Effector CD4-positive, alpha-beta T cell (primary cell): ENCODE measurements around the gene GRK3.

Source experiments
- DNase-seq: peaks from one replicate; pipeline ENCODE4 v3.0.0-alpha.2; 2020

The GRK3 gene

GRCh38 chr22:25763239-25763777 is 198.8 kb downstream of the GRK3 start:
- DNase-seq = no peak

GRCh38 chr22:25764270-25765015 is 200.0 kb downstream of the GRK3 start:
- DNase-seq = no peak

DNA sequence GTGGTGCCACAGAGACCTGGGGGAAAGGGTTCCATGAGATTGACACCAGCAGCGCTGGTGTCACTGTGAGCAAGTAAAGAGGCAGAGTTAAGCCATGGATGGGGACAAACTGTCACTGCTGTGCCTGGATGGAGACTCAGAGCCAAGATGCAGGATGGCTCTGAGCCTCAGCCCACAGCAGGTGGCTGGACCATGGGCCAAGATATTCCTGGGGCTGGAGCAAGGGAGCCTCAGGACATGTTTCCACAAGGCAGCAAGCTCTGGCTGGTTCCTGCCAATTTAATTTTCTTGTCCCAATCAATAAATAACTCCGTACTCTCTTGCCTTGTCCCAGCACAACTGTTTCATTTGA is 200.5 kb downstream of the GRK3 start:
- no peak for DNase-seq

- DNase-seq = no peak
Measured at GRCh38 chr22:25765801-25766200, 201.3 kb downstream of the GRK3 start.

GRCh38 chr22:25766418-25766817 is 201.9 kb downstream of the GRK3 start:
- no peak for DNase-seq

DNA sequence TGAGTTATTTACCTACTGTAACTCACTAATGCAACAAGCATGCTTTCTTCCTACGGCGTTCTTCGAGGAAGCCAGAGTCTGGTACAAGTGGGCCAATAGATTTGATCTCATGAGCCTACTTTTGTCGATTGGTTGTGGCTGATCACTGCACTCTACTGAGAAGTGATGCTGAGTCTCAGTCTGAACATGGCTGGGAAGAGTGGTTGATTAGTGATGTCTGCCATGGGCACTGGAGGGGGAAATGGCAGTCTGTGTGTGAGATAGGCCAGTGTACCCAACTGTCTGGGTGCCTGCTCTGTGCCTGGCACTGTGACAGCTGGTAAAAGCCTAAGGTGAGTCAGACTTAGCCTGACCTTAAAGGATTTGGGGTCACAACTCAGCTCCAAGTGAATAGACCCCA is 205.9 kb downstream of the GRK3 start:
- no peak for DNase-seq

- DNase-seq = no peak
Measured at GRCh38 chr22:25772288-25772687, 207.8 kb downstream of the GRK3 start.

DNA sequence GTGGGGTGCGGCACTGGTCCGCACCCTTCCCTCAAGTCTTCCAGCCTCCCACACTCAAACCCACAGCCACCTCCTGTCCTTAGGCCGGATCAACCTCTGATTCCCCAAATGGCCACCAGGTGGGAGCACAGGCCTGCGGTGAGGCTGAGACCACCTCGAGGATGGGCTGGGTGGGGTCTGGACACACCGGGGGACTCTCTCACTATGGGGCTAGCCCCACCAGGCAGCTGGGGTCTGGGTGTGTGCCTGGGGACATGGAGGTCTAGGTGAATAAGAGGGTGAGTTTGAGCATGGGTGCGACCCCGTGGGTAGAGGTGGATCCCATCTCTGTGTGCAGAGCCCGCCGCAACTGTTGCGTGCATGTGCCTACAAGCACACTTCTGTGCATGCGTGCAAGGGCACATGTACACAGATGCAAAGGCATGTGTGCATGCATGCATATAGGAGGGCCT is 210.1 kb downstream of the GRK3 start:
- no peak for DNase-seq

- DNase-seq = no peak
Measured at GRCh38 chr22:25775531-25775930, 211.1 kb downstream of the GRK3 start.

- no peak for DNase-seq
Measured at GRCh38 chr22:25777411-25777810, 212.9 kb downstream of the GRK3 start.

- no peak for DNase-seq
Measured at GRCh38 chr22:25777870-25778269, 213.4 kb downstream of the GRK3 start.
